ENCODE results near the gene DIPK2B.

DNA sequence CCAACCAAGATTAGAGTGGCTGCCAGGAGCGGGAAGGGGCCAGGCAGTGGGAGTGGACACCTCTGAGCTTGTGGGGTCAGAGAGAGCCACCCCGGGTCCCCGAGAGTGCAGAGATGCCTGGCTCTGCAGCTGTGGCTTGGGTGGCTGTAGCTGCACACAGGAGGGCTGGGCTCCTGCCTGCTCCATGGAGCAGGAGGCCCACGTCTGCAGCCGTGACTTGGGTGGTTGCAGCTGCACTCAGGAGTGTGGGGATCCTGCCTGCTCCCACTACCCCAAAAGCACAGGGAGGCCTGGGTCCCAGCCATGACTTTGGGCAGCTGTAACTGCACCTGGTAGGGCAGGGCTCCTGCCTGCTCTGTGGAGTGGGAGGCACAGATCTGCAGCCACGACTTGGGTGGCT lies 28.7 kb upstream of the DIPK2B start:
- TF ChIP-seq, protein P1, sequence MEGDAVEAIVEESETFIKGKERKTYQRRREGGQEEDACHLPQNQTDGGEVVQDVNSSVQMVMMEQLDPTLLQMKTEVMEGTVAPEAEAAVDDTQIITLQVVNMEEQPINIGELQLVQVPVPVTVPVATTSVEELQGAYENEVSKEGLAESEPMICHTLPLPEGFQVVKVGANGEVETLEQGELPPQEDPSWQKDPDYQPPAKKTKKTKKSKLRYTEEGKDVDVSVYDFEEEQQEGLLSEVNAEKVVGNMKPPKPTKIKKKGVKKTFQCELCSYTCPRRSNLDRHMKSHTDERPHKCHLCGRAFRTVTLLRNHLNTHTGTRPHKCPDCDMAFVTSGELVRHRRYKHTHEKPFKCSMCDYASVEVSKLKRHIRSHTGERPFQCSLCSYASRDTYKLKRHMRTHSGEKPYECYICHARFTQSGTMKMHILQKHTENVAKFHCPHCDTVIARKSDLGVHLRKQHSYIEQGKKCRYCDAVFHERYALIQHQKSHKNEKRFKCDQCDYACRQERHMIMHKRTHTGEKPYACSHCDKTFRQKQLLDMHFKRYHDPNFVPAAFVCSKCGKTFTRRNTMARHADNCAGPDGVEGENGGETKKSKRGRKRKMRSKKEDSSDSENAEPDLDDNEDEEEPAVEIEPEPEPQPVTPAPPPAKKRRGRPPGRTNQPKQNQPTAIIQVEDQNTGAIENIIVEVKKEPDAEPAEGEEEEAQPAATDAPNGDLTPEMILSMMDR (IDR thresholded peaks at IDR 0.05): no peak
- no peak for TF ChIP-seq POLR2AphosphoS5 (IDR thresholded peaks at IDR 0.05; ENCODE audit: low read depth, low read length)
- TF ChIP-seq TCF7L2 (IDR thresholded peaks at IDR 0.05; ENCODE audit: low read depth, low read length): no peak
- TF ChIP-seq, protein P2, sequence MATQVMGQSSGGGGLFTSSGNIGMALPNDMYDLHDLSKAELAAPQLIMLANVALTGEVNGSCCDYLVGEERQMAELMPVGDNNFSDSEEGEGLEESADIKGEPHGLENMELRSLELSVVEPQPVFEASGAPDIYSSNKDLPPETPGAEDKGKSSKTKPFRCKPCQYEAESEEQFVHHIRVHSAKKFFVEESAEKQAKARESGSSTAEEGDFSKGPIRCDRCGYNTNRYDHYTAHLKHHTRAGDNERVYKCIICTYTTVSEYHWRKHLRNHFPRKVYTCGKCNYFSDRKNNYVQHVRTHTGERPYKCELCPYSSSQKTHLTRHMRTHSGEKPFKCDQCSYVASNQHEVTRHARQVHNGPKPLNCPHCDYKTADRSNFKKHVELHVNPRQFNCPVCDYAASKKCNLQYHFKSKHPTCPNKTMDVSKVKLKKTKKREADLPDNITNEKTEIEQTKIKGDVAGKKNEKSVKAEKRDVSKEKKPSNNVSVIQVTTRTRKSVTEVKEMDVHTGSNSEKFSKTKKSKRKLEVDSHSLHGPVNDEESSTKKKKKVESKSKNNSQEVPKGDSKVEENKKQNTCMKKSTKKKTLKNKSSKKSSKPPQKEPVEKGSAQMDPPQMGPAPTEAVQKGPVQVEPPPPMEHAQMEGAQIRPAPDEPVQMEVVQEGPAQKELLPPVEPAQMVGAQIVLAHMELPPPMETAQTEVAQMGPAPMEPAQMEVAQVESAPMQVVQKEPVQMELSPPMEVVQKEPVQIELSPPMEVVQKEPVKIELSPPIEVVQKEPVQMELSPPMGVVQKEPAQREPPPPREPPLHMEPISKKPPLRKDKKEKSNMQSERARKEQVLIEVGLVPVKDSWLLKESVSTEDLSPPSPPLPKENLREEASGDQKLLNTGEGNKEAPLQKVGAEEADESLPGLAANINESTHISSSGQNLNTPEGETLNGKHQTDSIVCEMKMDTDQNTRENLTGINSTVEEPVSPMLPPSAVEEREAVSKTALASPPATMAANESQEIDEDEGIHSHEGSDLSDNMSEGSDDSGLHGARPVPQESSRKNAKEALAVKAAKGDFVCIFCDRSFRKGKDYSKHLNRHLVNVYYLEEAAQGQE (IDR thresholded peaks at IDR 0.05; ENCODE audit: insufficient read depth in 1 of 2, low read depth in 2 of 2, low read length in 1 of 2): no peak
